Keratinocyte (primary cell): Measurements from ENCODE around the gene TSHZ3. TPM values are rescaled to one million over a fixed set of nuclear protein-coding genes. Genes with fewer than 3 reads are reported as not detected.

Experiments
- DNase-seq: peaks from one replicate; pipeline ENCODE4 v3.0.0-alpha.2; 2011; ENCODE audit warnings: low read depth, missing footprints, low spot score
- FAIRE-seq: peaks from 2 replicates; lab custom pipeline; 2011; peaks lifted over from hg19 to GRCh38; lab: Jason Lieb, UNC
- H2AFZ ChIP-seq: 2 replicates; pipeline ENCODE4 v1.6.0; 2012; ENCODE audit warnings: low read length, control low read depth, inconsistent platforms; ENCODE audit not compliant: control insufficient read depth
- H3K27ac ChIP-seq: 2 replicates; pipeline ENCODE4 v1.5.1; 2011; ENCODE audit warnings: low read length; ENCODE audit not compliant: control insufficient read depth, insufficient read depth
- H3K27me3 ChIP-seq: 3 replicates; pipeline ENCODE4 v1.6.0; 2011; ENCODE audit warnings: low read length; ENCODE audit not compliant: control insufficient read depth, insufficient read depth; ENCODE audit errors: extremely low read depth
- H3K36me3 ChIP-seq, 2 experiments: 2 replicates in 1 of 2; 3 replicates in 1 of 2; pipeline ENCODE4 v1.5.1; 2011; ENCODE audit warnings: low read length in 2 of 2, mild to moderate bottlenecking in 1 of 2; ENCODE audit not compliant: control insufficient read depth in 2 of 2, insufficient read depth in 2 of 2; ENCODE audit errors: extremely low read depth in 1 of 2
- H3K4me1 ChIP-seq: 3 replicates; pipeline ENCODE4 v1.5.1; 2011; ENCODE audit warnings: low read length; ENCODE audit not compliant: control insufficient read depth, insufficient read depth; ENCODE audit errors: extremely low read depth
- H3K4me2 ChIP-seq: 3 replicates; pipeline ENCODE4 v1.6.0; 2011; ENCODE audit warnings: low read depth, low read length; ENCODE audit not compliant: control insufficient read depth, insufficient read depth; ENCODE audit errors: extremely low read depth
- H3K4me3 ChIP-seq, 3 experiments: fragments of 200-600 bp in 1 of 3; sonication (generic) in 1 of 3; 2 replicates in 2 of 3; 3 replicates in 1 of 3; pipeline ENCODE4 v1.5.1; 2011 to 2016; ENCODE audit warnings: low read length in 3 of 3, mild to moderate bottlenecking in 3 of 3, control low read depth in 2 of 3, inconsistent platforms in 1 of 3, low read depth in 1 of 3, mixed read lengths in 1 of 3, mixed run types in 1 of 3, moderate library complexity in 1 of 3; ENCODE audit not compliant: control insufficient read depth in 2 of 3, insufficient read depth in 2 of 3; ENCODE audit errors: extremely low read depth in 1 of 3
- H3K79me2 ChIP-seq: 2 replicates; pipeline ENCODE4 v1.6.0; 2012; ENCODE audit warnings: low read length; ENCODE audit not compliant: control insufficient read depth, insufficient read depth
- H3K9ac ChIP-seq: 3 replicates; pipeline ENCODE4 v1.6.0; 2011; ENCODE audit warnings: low read length; ENCODE audit not compliant: control insufficient read depth, insufficient read depth; ENCODE audit errors: extremely low read depth
- H3K9me1 ChIP-seq: 3 replicates; pipeline ENCODE4 v1.6.0; 2011; ENCODE audit warnings: low read length; ENCODE audit not compliant: control insufficient read depth, insufficient read depth; ENCODE audit errors: extremely low read depth
- H3K9me3 ChIP-seq: 2 replicates; pipeline ENCODE4 v1.5.1; 2012; ENCODE audit warnings: low read depth, low read length; ENCODE audit not compliant: control insufficient read depth
- H4K20me1 ChIP-seq: 3 replicates; pipeline ENCODE4 v1.6.0; 2011; ENCODE audit warnings: low read length; ENCODE audit not compliant: control insufficient read depth, insufficient read depth; ENCODE audit errors: extremely low read depth
- CTCF ChIP-seq, 3 experiments: IDR thresholded peaks in 1 of 3; conservative IDR thresholded peaks in 1 of 3; optimal IDR thresholded peaks in 1 of 3; 2 replicates in 2 of 3; 3 replicates in 1 of 3; pipeline versions ENCODE3 to v1.5.1; 2011; ENCODE audit warnings: low read length in 3 of 3, mild to moderate bottlenecking in 3 of 3, moderate library complexity in 2 of 3, control low read depth in 1 of 3, inconsistent platforms in 1 of 3; ENCODE audit not compliant: insufficient read depth in 2 of 3; ENCODE audit errors: extremely low read depth in 1 of 3
- EZH2 ChIP-seq: IDR thresholded peaks from one replicate; pipeline ENCODE4 v1.6.1; 2012; ENCODE audit warnings: inconsistent platforms, mild to moderate bottlenecking, low read length, moderate library complexity
- dilution Hi-C: fragments of 300-500 bp; cut with MboI; formaldehyde crosslinking; loops from one replicate; pipeline ENCODE4 v1.7.0; 2020; ENCODE audit warnings: low sequenced_read_pairs; ENCODE audit not compliant: extremely low pct_ligation_motif_present
- polyA plus RNA-seq, 5 experiments: library from polyadenylated mRNA; depleted of rRNA in 3 of 5; stranded (reverse) in 3 of 5; stranded (forward) in 1 of 5; unstranded in 1 of 5; fragments of >200 nt; gene quantifications; 1 replicate in 1 of 5; 2 replicates in 3 of 5; 3 replicates in 1 of 5; pipeline versions ENCODE4 v1.2.1 to v1.2.3, GENCODE V29; 2011 to 2012; ENCODE audit warnings: missing spikeins in 2 of 5, low read depth in 1 of 5, low replicate concordance in 1 of 5

The TSHZ3 gene
- polyA plus RNA-seq, 1 donor (not counting 4 experiments of a cell fraction or from before 2014, with no cell fraction given): 3.6 TPM

GRCh38 chr19:31254180-31254551, 95.1 kb downstream of the TSHZ3 start:
- Histone ChIP-seq H3K79me2 (no peaks in the 10 kb centered on the region), H3K27me3 (no peaks in the 10 kb centered on the region), H3K4me3 (no peak overlapping the region), H3K9ac (no peak overlapping the region), H3K9me3 (peaks cover 3% of the 10 kb centered on the region), H3K4me2 (peak overlapping the region; percentile 33), H3K36me3 (no peaks in the 10 kb centered on the region), H2AFZ (no peak overlapping the region), H3K27ac (no peak overlapping the region), H3K9me1 (no peaks in the 10 kb centered on the region), H3K4me1 (peaks cover 19% of the 10 kb centered on the region), H4K20me1 (no peaks in the 10 kb centered on the region)
- DNase-seq (peak; percentile 57), FAIRE-seq (peak; percentile 95)
- no peak for TF ChIP-seq EZH2
- no peak for TF ChIP-seq CTCF (optimal IDR thresholded peaks at IDR 0.05 in 1 of 3, IDR thresholded peaks at IDR 0.05 in 1 of 3, conservative IDR thresholded peaks at IDR 0.05 in 1 of 3; ENCODE audit: extremely low read depth in 1 of 3, insufficient read depth in 2 of 3, low read length in 3 of 3)
- dilution Hi-C loops: no loop called here

- H3K4me2 ChIP-seq: no peak overlapping the region
- no peaks in the 10 kb centered on the region for H3K79me2 ChIP-seq
- no peak overlapping the region for H3K9ac ChIP-seq
- no peaks in the 10 kb centered on the region for H3K36me3 ChIP-seq
- H3K27ac ChIP-seq: no peak overlapping the region
- FAIRE-seq: peak; percentile 77
- dilution Hi-C loops: no loop called here
- H2AFZ ChIP-seq: no peak overlapping the region
- no peaks in the 10 kb centered on the region for H3K27me3 ChIP-seq
- H3K4me3 ChIP-seq: no peak overlapping the region
- DNase-seq: no peak
- H3K9me1 ChIP-seq: no peaks in the 10 kb centered on the region
- no peaks in the 10 kb centered on the region for H4K20me1 ChIP-seq
- peaks cover 19% of the 10 kb centered on the region for H3K4me1 ChIP-seq
- peaks cover 1% of the 10 kb centered on the region for H3K9me3 ChIP-seq
- TF ChIP-seq EZH2 (no peak), CTCF (optimal IDR thresholded peaks at IDR 0.05 in 1 of 3, IDR thresholded peaks at IDR 0.05 in 1 of 3, conservative IDR thresholded peaks at IDR 0.05 in 1 of 3; ENCODE audit: extremely low read depth in 1 of 3, insufficient read depth in 2 of 3, low read length in 3 of 3) (no peak)
These were observed 95.6 kb downstream of the TSHZ3 start for GRCh38 chr19:31253526-31254179.
